Measurements from ENCODE around the gene TTR.

Gene TTR

GRCh38 chr18:31581498-31582197 is 10.0 kb upstream of the TTR start:
- no peak for DNase-seq

GRCh38 chr18:31583185-31583854 is 8.4 kb upstream of the TTR start:
- DNase-seq, result no peak

- DNase-seq, result no peak
Observed at GRCh38 chr18:31585991-31586390, 5.7 kb upstream of the TTR start.

- DNase-seq, result no peak
Observed at GRCh38 chr18:31586616-31587015, 5.1 kb upstream of the TTR start.

- no peak for DNase-seq
Observed at GRCh38 chr18:31587529-31587928, 4.1 kb upstream of the TTR start.

GRCh38 chr18:31590570-31590969 is 1.1 kb upstream of the TTR start:
- DNase-seq, result no peak

- DNase-seq, result no peak
Observed at GRCh38 chr18:31591113-31591512, 564 bp upstream of the TTR start.

- DNase-seq, result no peak
Observed at GRCh38 chr18:31592506-31593157, 955 bp downstream of the TTR start.

GRCh38 chr18:31595121-31595771 is 3.6 kb downstream of the TTR start:
- DNase-seq, result no peak

- no peak for DNase-seq
Observed at GRCh38 chr18:31596081-31596872, 4.6 kb downstream of the TTR start.

GRCh38 chr18:31598021-31598805 is 6.5 kb downstream of the TTR start:
- DNase-seq, result no peak

GRCh38 chr18:31603315-31603714 is 11.6 kb downstream of the TTR start:
- DNase-seq, result no peak

- no peak for DNase-seq
Observed at GRCh38 chr18:31606265-31606664, 14.6 kb downstream of the TTR start.

GRCh38 chr18:31607384-31607783 is 15.7 kb downstream of the TTR start:
- DNase-seq, result no peak

- DNase-seq, result no peak
Observed at GRCh38 chr18:31609886-31610285, 18.2 kb downstream of the TTR start.

GRCh38 chr18:31610286-31611205 is 18.9 kb downstream of the TTR start:
- DNase-seq, result no peak

GRCh38 chr18:31611511-31611910 is 19.8 kb downstream of the TTR start:
- no peak for DNase-seq

GRCh38 chr18:31612124-31612523 is 20.4 kb downstream of the TTR start:
- no peak for DNase-seq

- no peak for DNase-seq
Observed at GRCh38 chr18:31614044-31614443, 22.4 kb downstream of the TTR start.

GRCh38 chr18:31616586-31616985 is 24.9 kb downstream of the TTR start:
- no peak for DNase-seq
